ENCODE results near the gene SIRPB2. TPM values are rescaled to one million over a fixed set of nuclear protein-coding genes. Genes with fewer than 3 reads are reported as not detected.

The SIRPB2 gene
- total and polyA plus RNA-seq, 8 donors: 1.3 to 29.9 (median 2.0) TPM

DNA sequence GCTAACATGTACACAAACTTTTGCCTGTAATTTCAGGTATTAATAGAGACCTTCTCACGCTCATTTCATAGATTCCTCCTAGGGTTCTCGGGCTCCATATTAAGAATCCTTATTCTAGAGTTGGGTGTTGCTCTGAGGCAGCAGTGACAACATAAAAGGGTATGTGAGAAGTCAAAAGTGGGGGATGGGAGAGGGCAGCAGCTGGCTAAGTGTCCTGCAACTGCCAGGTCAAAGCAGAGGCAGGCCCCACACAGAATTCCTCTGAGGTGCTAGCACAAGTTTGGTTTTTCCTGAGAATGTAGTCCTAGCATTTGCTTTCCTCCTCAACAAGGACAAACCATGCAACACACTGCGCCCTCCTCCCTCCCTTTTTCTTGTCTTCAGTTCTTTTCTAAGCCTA is 29.2 kb downstream of the SIRPB2 start:
- DNase-seq (no peak), ATAC-seq (no peak)
- intact Hi-C loops (cut with DNase I): no loop called here
- Histone ChIP-seq H3K27ac (no peak overlapping the region), H3K4me1 (peaks cover 10 to 44% of the 10 kb centered on the region in 2 donors), H3K27me3 (no peaks in the 10 kb centered on the region), H3K9me3 (no peaks in the 10 kb centered on the region), H3K36me3 (peaks cover 2 to 72% of the 10 kb centered on the region in 2 donors), H3K4me3 (no peak overlapping the region)
- TF ChIP-seq CTCF (IDR thresholded peaks at IDR 0.05): no peak

DNA sequence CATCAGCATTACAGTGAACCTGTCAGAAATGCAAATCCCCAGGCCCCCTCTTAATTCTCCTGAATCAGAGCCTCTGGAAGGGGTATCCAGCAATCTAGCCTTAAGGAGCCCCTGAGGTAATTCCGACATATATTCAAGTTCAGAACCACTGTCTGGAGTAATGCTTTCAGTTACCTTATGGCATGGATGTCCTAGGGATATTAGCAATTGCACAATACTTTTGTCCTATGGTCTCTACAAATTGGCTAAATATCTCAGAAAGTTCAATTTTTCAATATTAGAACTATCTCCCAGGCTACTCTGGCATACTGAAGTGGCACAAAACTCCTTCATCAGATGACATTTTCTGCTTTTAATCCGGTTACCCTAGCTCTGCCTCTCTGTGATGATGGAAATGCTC is 30.9 kb downstream of the SIRPB2 start:
- TF ChIP-seq CTCF (IDR thresholded peaks at IDR 0.05): no peak
- Histone ChIP-seq H3K4me1 (peaks cover 1 to 34% of the 10 kb centered on the region in 2 donors), H3K4me3 (no peak overlapping the region), H3K27ac (no peak overlapping the region), H3K9me3 (no peaks in the 10 kb centered on the region), H3K36me3 (peaks cover 2 to 89% of the 10 kb centered on the region in 2 donors), H3K27me3 (no peaks in the 10 kb centered on the region)
- intact Hi-C loops (cut with DNase I): no loop called here
- DNase-seq (no peak), ATAC-seq (no peak)

DNA sequence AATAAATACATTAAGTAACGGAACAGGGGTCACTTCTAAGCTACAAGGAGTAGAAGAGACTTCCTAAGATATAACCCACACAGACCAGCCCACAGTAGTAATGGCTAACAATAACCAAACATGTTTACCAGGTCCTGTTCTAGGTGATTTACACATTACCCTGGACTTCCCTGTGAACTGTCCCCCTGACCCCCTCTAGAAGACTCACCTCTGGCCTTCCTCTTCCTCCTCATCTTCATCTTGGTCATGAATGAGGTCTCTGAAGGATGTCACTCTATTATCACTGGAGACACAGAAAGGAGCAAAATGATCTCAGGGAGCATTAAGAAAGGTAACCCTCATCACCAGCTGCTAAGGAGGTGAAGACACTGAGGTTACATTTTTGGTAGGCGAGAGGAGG is 33.2 kb downstream of the SIRPB2 start:
- no peaks in the 10 kb centered on the region for H3K27me3 ChIP-seq
- peaks cover 0 to 11% of the 10 kb centered on the region in 2 donors for H3K4me1 ChIP-seq
- H3K9me3 ChIP-seq: no peaks in the 10 kb centered on the region
- intact Hi-C loops (cut with DNase I): no loop called here
- H3K27ac ChIP-seq: no peak overlapping the region
- ATAC-seq (no peak), DNase-seq (no peak)
- no peak for TF ChIP-seq CTCF (IDR thresholded peaks at IDR 0.05)
- H3K4me3 ChIP-seq: no peak overlapping the region
- peaks cover 2 to 96% of the 10 kb centered on the region in 2 donors for H3K36me3 ChIP-seq

- ATAC-seq: no peak
- TF ChIP-seq CTCF (IDR thresholded peaks at IDR 0.05): no peak
- intact Hi-C loops (cut with DNase I): no loop called here
- H3K27ac ChIP-seq: no peak overlapping the region
- DNase-seq: no peak
- H3K4me1 ChIP-seq: no peaks in the 10 kb centered on the region
- no peaks in the 10 kb centered on the region for H3K9me3 ChIP-seq
- H3K36me3 ChIP-seq: peaks cover 8 to 100% of the 10 kb centered on the region in 2 donors
- H3K4me3 ChIP-seq: no peak overlapping the region
- no peaks in the 10 kb centered on the region for H3K27me3 ChIP-seq
Measured at GRCh38 chr20:1456300-1456699, 34.9 kb downstream of the SIRPB2 start.

GRCh38 chr20:1450926-1451491 is 40.2 kb downstream of the SIRPB2 start:
- H3K4me3 ChIP-seq: no peak overlapping the region
- H3K9me3 ChIP-seq: no peaks in the 10 kb centered on the region
- ATAC-seq (no peak), DNase-seq (no peak)
- H3K27me3 ChIP-seq: no peaks in the 10 kb centered on the region
- intact Hi-C loops (cut with DNase I): no loop called here
- no peak overlapping the region for H3K27ac ChIP-seq
- TF ChIP-seq CTCF (IDR thresholded peaks at IDR 0.05): no peak
- H3K36me3 ChIP-seq: peaks cover 12 to 100% of the 10 kb centered on the region in 2 donors
- no peaks in the 10 kb centered on the region for H3K4me1 ChIP-seq
